NB4 (cell line): ENCODE measurements around the gene LIPF.

Experiments
- DNase-seq: peaks from one replicate; pipeline ENCODE4 v3.0.0; 2010; ENCODE audit warnings: low read depth
- H3K4me3 ChIP-seq: one replicate; pipeline ENCODE4 v1.5.1; 2011; ENCODE audit warnings: mild to moderate bottlenecking, low read depth, low read length, moderate library complexity
- CTCF ChIP-seq: IDR thresholded peaks from one replicate; pipeline ENCODE4 v1.5.1; 2012; ENCODE audit warnings: low read depth, low read length
- MAX ChIP-seq: IDR thresholded peaks from 2 replicates; pipeline ENCODE4 v1.6.1; 2011; ENCODE audit warnings: low read depth, low read length
- MYC ChIP-seq: IDR thresholded peaks from 2 replicates; pipeline ENCODE4 v1.6.1; 2011; ENCODE audit warnings: low read depth, low read length
- POLR2A ChIP-seq: IDR thresholded peaks from 2 replicates; pipeline ENCODE4 v1.6.1; 2011; ENCODE audit warnings: mild to moderate bottlenecking; ENCODE audit not compliant: insufficient read length; ENCODE audit errors: extremely low read depth

LIPF gene

GRCh38 chr10:88664142-88664541 lies at the start of gene LIPF:
Gene LIPF (plus strand): TSS chr10:88664442. CDS start chr10:88667298, 2,856 bp downstream.
- TF ChIP-seq MYC (no peak), MAX (no peak), CTCF (no peak), POLR2A (no peak)
- DNase-seq: no peak
- no peak within 1 kb of the TSS for H3K4me3 ChIP-seq

- TF ChIP-seq MAX (no peak), MYC (no peak), CTCF (no peak), POLR2A (no peak)
- H3K4me3 ChIP-seq: no peak overlapping the region
- DNase-seq: no peak
These were observed 47.8 kb upstream of the LIPF start for GRCh38 chr10:88616250-88616977.

GRCh38 chr10:88617772-88618300 lies 46.4 kb upstream of the LIPF start:
- TF ChIP-seq CTCF: no peak
- no peak for TF ChIP-seq MYC
- no peak for TF ChIP-seq MAX
- no peak for TF ChIP-seq POLR2A
- H3K4me3 ChIP-seq: no peak overlapping the region
- no peak for DNase-seq

- TF ChIP-seq POLR2A (no peak), MYC (no peak), MAX (no peak), CTCF (no peak)
- no peak overlapping the region for H3K4me3 ChIP-seq
- DNase-seq: no peak
These were observed 45.7 kb upstream of the LIPF start for GRCh38 chr10:88618496-88618895.

- DNase-seq: no peak
- H3K4me3 ChIP-seq: no peak overlapping the region
- TF ChIP-seq CTCF (no peak), MYC (no peak), MAX (no peak), POLR2A (no peak)
These were observed 43.8 kb upstream of the LIPF start for GRCh38 chr10:88620441-88620840.
